ENCODE measurements around the gene EHBP1.

EHBP1 gene

GRCh38 chr2:62826141-62826540, 120.6 kb downstream of the EHBP1 start:
- DNase-seq = no peak

GRCh38 chr2:62826953-62827675, 121.6 kb downstream of the EHBP1 start:
- DNase-seq = no peak

DNA sequence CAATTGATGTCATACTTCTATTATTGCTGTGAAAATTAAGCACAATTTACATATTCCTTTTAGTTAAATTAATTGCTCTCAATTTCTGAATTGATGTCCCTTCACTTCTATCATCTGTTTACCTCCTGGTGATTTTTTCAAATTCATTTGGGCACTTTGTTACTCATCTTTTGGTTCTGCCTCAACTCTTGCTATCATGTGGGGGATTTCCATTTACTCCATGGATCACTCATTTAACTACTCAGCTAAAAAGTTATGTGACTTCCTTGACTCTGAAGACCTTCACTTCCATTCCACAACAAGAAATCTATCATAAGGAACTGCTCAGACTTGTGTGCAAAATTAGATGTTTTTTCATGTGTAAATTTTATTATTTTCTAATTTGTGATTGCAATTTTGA, 126.2 kb downstream of the EHBP1 start:
- no peak for DNase-seq

DNA sequence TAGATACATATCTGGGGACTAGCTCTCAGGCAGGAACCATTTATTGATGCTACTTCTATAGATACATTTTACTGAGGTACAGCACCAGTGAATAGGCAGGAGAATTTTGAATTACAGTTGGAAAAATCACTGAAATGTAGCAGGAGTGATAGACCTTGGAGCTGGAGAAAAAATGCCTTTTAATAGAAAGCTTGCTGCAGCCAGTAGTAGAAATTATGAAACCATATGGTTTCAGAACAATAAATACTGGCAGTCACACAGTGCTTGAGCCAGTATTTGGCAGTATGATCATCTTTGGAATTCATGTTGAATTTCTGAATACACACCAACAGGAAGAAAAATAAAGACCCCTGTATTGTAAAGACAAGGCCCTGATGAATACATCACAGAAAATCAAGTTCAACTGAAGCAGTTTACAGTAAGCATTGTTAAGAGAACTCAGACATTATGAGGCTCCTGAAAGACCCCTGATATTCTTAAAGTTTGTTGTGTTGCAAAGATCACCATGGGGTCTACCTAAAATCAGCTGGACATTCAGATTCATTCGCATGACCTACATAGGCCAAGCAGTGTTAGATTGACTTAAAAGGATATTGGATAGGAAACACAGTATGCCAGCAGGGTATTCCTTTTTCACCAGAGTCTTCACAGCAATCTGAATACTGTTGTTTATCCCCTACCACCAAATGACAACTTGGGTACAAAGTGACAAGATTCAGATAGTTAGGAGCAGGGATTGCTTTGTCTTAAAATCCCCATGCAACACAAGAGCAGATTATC, 139.0 kb downstream of the EHBP1 start:
- no peak for DNase-seq

DNA sequence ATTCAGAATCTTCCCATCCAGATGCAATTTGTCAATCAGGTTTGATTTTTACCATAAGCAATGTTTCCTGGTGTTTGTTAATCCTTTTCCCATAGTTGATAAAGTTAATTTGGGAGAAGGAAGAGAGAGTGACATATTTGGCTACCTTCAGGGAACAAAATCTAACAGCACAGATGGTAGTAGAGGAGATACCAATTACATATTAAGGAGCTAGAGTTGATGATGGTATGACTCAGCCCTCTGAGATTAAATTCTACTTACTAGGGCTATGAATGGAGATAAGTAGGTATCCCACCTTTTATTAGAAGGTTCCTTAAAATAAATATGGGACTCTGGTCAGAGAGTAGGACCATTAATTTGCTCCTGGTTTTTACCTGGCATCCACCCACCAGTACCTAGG, 139.7 kb downstream of the EHBP1 start:
- no peak for DNase-seq

- no peak for DNase-seq
Observed at GRCh38 chr2:62852254-62852653, 146.7 kb downstream of the EHBP1 start.

- DNase-seq = no peak
Observed at GRCh38 chr2:62854600-62855514, 149.3 kb downstream of the EHBP1 start.

DNA sequence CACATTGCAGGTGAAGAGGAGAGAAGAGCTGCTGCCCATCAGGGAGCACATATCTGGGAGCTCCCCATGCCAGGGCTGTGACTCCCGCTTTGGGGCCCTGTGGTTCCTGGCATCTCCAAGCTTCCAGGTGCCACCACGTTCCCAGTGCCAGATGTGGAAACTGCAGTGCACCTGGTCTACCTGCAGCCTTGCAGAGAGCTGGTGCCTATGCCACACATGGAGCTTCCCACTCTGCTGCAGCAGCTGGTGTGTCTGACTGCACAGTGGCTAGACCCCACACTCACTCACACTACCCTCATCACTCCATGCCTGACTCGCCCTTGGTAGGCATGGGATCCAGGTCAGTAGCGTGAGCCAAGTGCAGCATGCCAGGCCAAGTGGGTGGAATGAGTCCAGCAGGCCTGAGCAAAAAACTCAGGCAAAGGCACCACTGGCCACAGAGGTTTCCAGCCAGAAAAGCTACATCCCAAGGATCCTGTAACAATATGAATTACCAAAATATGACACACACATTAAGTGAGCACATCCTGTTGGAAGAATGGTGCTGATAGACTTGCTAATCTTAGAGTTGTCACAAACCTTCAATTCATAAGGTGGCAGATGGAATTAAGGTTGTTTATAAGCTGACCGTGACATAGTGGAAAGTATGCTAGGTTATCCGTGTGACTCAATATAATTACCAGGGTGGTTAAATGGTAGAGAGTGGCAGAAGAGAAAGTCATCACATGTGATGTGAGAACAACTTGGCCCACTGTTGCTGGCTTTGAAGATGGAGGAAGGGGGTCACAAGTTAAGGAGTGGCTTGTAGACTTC, 150.9 kb downstream of the EHBP1 start:
- DNase-seq = no peak

DNA sequence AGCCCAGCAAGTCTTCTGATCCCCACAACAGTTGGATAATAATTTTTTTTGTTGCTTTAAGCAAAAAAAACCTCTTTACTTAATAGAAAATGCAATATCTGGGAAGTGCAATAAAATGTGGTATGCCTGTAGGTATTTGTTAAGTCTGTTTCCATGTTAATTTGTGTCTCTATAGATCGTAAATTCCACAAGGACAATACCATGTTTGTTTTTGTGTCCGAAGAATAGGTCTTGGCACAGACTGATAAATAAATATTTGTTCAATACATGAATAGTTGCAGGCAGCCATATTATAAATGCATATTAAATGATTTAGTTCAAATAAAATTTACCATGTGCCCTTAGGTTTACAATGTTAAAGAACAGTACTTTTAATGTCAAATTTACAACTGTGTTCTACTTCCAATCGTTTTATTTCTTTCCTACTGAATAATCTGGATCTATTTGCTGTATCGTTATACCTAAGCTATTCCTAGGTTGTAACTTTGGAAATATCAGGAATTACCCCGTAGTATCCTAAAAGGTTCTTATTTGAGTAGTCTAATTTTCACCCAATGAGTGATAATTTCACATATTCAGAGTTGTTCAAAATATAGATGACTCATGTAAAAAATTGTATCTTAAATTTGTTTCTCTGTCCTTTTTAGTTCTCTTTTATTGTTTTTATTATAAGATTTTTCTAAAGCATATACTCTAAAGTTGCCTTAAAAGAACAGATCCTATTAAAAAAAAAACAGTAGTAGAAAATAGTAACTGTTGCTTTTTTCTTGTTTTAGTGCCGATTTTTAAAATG, 151.8 kb downstream of the EHBP1 start:
- no peak for DNase-seq

- no peak for DNase-seq
Observed at GRCh38 chr2:62858231-62858832, 152.8 kb downstream of the EHBP1 start.

GRCh38 chr2:62868947-62869346, 163.4 kb downstream of the EHBP1 start:
- no peak for DNase-seq

- no peak for DNase-seq
Observed at GRCh38 chr2:62870966-62871365, 165.5 kb downstream of the EHBP1 start.

DNA sequence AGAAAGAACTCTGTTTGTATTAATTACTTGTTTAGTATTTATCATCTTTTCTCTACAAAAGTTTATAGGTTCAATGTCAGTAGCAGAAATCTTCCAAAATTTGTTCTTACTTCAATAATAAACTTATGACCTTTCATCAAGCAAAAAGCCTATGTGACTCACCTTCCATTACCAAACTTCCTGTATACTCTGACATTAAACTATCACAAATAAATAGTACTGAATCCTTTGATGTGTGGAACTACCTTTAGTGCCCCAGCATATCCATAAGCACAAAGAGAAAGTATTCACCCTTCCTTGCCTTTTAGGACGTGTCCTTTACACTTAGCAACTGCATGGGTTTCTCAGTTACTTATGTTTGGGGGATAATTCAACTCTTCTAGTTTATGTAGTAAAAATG, 166.0 kb downstream of the EHBP1 start:
- DNase-seq = no peak

DNA sequence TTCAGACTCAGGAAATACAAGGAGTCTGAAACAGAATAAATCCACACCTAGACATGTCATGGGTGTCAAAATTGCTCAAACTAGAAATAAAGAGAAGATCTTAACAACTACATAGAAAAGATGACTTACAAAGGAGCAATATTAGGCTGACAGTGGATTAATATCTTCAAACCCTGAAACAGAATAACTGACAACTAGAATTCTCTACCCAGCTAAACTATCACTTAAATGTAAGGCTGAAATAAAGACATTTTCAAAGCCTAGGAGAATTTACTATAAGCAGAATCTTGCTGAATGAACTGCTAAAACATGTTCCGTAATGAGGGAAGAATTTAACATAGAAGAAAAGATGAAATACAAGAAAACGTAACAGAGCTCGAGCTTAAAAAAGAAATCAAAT, 168.1 kb downstream of the EHBP1 start:
- no peak for DNase-seq

- no peak for DNase-seq
Observed at GRCh38 chr2:62874881-62875383, 169.4 kb downstream of the EHBP1 start.

- DNase-seq = no peak
Observed at GRCh38 chr2:62881162-62881795, 175.8 kb downstream of the EHBP1 start.

DNA sequence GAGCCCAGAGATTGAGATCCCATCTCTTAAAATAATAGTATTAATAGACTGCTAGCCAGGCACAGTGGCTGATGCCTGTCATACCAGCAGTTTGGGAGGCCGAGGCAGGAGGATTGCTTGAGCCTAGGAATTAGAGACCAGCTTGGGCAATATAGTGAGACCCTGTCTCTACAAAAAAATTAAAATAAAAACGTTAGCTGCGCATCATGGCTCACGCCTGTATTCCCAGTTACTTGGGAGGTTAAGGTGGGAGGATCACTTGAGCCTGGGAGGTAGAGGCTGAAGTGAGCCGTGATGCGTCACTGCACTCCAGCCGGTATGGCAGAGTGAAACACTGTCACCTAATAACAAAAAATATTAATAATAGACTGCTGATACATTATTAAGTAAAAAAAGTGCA, 178.1 kb downstream of the EHBP1 start:
- DNase-seq = no peak

GRCh38 chr2:62884086-62884485, 178.6 kb downstream of the EHBP1 start:
- DNase-seq = no peak

DNA sequence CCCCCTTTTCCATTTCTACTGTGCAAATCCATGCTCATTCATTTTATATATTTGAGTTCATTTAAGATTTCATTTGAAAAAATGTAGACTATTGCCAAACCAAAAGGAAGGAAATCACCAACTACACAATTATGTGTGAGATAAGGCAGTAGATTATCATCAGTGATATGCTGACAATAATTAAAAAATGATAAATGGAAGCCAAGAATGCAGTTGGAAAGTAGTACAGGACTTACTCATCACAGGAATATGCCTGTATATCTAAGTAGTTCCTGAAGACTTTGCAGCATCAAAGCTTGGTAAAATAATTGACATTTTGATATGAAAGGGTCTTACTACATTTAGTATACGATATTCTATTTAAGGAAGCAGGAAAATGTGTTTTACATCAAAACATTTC, 179.0 kb downstream of the EHBP1 start:
- DNase-seq = no peak

GRCh38 chr2:62894966-62895631, 189.6 kb downstream of the EHBP1 start:
- no peak for DNase-seq
